Adrenal gland (tissue), 5 donors: ENCODE results near the gene KCNMB2.

ENCODE experiments used
- POLR2A ChIP-seq, 2 donors: fragments of 450-650 bp; IDR thresholded peaks; one replicate each; pipeline ENCODE4 v1.6.1; 2017; ENCODE audit warnings: antibody characterized with exemption in 2 of 2, mild to moderate bottlenecking in 2 of 2, moderate library complexity in 1 of 2
- TF ChIP-seq, protein P1 (sequence below), 6 experiments: fragments of 450-650 bp in 4 of 6; fragments of 200-600 bp in 2 of 6; sonication (generic) in 1 of 6; IDR thresholded peaks; 1 replicate in 5 of 6; 2 replicates in 1 of 6; pipeline versions ENCODE4 v1.5.1 to v1.8.0; 2016 to 2021; ENCODE audit warnings: antibody characterized with exemption in 6 of 6, mild to moderate bottlenecking in 2 of 6, moderate library complexity in 1 of 6
- donor health status: DM: no; HTN: no; CAD: no.

DNA sequence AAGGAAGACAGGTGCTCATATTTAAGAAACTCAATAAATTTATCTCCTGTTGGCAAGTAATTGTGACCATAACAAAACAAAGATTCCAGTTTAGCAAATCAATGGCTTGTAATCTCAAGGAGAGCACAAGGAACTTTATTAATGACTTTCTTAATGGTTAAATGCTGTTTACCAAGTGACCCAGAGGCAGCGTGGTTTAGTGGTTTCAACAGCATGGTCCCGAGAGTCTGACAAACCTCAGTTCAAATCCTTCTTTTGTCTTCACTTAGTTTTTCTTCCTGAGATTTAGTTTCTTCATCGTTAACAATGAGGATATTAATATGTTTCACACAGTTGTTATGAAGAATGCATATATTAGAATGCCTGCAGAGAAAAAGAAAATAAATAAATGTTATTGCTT is 212.6 kb downstream of the KCNMB2 start:
- TF ChIP-seq, protein P1, sequence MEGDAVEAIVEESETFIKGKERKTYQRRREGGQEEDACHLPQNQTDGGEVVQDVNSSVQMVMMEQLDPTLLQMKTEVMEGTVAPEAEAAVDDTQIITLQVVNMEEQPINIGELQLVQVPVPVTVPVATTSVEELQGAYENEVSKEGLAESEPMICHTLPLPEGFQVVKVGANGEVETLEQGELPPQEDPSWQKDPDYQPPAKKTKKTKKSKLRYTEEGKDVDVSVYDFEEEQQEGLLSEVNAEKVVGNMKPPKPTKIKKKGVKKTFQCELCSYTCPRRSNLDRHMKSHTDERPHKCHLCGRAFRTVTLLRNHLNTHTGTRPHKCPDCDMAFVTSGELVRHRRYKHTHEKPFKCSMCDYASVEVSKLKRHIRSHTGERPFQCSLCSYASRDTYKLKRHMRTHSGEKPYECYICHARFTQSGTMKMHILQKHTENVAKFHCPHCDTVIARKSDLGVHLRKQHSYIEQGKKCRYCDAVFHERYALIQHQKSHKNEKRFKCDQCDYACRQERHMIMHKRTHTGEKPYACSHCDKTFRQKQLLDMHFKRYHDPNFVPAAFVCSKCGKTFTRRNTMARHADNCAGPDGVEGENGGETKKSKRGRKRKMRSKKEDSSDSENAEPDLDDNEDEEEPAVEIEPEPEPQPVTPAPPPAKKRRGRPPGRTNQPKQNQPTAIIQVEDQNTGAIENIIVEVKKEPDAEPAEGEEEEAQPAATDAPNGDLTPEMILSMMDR (IDR thresholded peaks at IDR 0.05) = no peak
- no peak for TF ChIP-seq POLR2A (IDR thresholded peaks at IDR 0.05)
